ENCODE data around the gene SRGAP3.

SRGAP3 gene

DNA sequence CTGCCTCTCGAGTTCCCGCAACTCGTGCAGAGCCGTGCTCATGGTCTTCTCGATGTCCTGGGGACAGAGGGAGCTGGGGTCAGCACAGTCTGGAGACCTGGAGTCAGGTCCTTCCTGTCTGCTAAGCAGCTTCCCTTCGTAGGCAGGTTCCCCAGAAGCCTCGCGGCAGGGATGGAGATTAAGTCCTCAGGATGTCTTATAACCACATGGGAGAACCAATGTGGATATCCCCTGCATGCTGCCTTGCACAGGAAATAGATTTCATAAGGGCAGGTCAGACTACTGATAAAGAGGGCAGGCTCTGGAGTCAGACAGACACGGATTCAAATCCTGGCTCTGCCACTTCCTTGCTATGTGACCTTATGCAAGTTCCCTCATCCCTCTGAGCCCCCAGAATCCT lies 263.6 kb downstream of the SRGAP3 start:
- Histone ChIP-seq H3K4me3 (no peak overlapping the region), H3K36me3 (no peaks in the 10 kb centered on the region), H3K4me1 (peaks cover 15% of the 10 kb centered on the region), H3K27ac (no peak overlapping the region), H3K4me2 (no peak overlapping the region), H3K9me3 (no peaks in the 10 kb centered on the region), H3K27me3 (no peaks in the 10 kb centered on the region), H4K20me1 (no peaks in the 10 kb centered on the region), H3K9ac (no peak overlapping the region)
- TF ChIP-seq Cebpa-rat (IDR thresholded peaks at IDR 0.05): no peak

DNA sequence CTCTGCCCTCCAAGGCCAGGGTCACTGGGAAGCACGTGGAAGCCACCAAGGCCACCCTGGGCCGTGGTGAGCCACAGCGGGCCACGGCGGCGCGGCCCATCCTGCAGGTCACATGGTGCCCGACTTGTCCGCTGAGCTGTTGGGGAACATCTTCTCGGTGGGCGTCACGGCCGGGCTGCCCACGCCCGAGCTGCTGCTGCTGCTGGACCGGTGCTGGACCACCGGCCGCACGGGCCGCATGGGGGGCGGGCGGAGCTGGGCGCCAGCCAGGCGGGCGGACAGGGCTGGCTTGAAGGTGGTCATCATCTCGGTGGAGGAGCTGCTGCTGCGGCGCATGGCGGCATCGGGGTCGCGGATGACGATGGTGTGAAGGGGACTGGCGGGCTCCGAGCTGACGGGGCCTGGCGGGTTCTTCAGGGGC lies 264.0 kb downstream of the SRGAP3 start:
- no peak overlapping the region for H3K27ac ChIP-seq
- H4K20me1 ChIP-seq: no peaks in the 10 kb centered on the region
- no peak for TF ChIP-seq Cebpa-rat (IDR thresholded peaks at IDR 0.05)
- H3K27me3 ChIP-seq: no peaks in the 10 kb centered on the region
- H3K9me3 ChIP-seq: no peaks in the 10 kb centered on the region
- H3K4me3 ChIP-seq: no peak overlapping the region
- H3K4me1 ChIP-seq: peaks cover 15% of the 10 kb centered on the region
- H3K36me3 ChIP-seq: no peaks in the 10 kb centered on the region
- no peak overlapping the region for H3K4me2 ChIP-seq
- no peak overlapping the region for H3K9ac ChIP-seq

DNA sequence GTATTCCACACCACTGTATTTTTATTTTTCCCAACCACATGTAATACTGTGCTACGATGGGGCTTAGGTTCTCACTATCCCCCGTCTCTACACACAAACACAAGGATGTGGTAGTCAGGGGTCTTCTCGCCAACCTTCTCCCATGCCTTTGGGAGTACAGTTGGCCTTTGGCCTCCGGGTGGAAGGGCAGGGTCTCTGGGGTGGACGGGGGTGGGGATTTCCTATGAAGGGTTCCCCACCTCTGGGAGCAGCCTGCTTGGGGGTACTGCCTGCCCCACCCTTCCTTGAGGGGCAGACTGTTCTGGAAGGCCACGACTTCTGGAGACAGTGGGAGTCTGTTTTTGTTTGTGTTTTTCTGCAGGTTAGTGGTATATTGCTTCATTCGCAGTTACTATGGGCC lies 264.9 kb downstream of the SRGAP3 start:
- Histone ChIP-seq H3K4me2 (no peak overlapping the region), H3K9ac (no peak overlapping the region), H3K36me3 (no peaks in the 10 kb centered on the region), H4K20me1 (no peaks in the 10 kb centered on the region), H3K9me3 (no peaks in the 10 kb centered on the region), H3K4me1 (peaks cover 13% of the 10 kb centered on the region; the same call in 1 of the 2 replicates), H3K27me3 (no peaks in the 10 kb centered on the region), H3K27ac (no peak overlapping the region), H3K4me3 (no peak overlapping the region)
- no peak for TF ChIP-seq Cebpa-rat (IDR thresholded peaks at IDR 0.05)

DNA sequence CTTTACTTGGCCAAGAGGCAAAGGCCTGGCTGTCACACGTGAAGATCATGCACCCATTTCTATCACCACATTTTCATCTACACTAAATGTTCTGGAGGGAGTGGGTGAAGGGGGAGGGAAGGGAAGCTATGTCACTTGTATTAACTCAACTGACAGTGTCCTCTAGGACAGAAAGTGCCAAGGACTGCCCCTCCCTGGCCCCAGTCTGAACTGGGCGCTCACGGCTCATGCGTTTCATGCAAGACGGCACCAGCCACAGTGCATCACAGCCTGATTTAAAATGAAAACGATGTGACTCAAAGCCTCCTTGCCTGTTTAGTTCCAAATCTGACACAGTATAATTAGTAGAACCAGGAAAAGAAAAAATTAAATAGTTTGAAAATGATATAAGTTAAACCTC lies 265.4 kb downstream of the SRGAP3 start:
- H3K27me3 ChIP-seq: no peaks in the 10 kb centered on the region
- H3K4me1 ChIP-seq: peaks cover 13% of the 10 kb centered on the region; the same call in 1 of the 2 replicates
- no peak overlapping the region for H3K4me2 ChIP-seq
- no peak for TF ChIP-seq Cebpa-rat (IDR thresholded peaks at IDR 0.05)
- H3K4me3 ChIP-seq: no peak overlapping the region
- no peak overlapping the region for H3K27ac ChIP-seq
- no peaks in the 10 kb centered on the region for H3K9me3 ChIP-seq
- no peak overlapping the region for H3K9ac ChIP-seq
- no peaks in the 10 kb centered on the region for H3K36me3 ChIP-seq
- H4K20me1 ChIP-seq: no peaks in the 10 kb centered on the region

DNA sequence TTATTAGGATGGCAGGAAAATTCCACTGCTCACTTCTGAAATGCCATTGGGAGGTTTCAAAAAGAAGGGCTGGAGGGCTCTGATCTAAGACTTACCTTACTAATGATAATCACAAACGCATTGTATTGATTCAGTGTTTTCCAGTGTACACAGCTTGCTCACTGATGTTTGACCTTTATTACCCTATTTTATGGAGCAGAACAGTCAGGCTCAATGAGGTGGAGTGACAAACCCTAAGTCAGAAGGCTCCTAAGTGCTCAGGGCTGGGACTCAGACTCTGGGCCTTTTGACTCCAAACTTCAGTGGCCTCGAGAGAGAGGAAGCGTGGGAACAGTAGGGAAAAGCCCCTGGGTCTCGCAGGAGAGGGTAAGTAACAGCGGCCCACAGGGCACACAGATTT lies 265.9 kb downstream of the SRGAP3 start:
- Histone ChIP-seq H3K9ac (no peak overlapping the region), H3K27me3 (no peaks in the 10 kb centered on the region), H3K4me3 (no peak overlapping the region), H3K36me3 (no peaks in the 10 kb centered on the region), H3K4me2 (no peak overlapping the region), H3K4me1 (peaks cover 13% of the 10 kb centered on the region; the same call in 1 of the 2 replicates), H4K20me1 (no peaks in the 10 kb centered on the region), H3K9me3 (no peaks in the 10 kb centered on the region), H3K27ac (no peak overlapping the region)
- TF ChIP-seq Cebpa-rat (IDR thresholded peaks at IDR 0.05): no peak

DNA sequence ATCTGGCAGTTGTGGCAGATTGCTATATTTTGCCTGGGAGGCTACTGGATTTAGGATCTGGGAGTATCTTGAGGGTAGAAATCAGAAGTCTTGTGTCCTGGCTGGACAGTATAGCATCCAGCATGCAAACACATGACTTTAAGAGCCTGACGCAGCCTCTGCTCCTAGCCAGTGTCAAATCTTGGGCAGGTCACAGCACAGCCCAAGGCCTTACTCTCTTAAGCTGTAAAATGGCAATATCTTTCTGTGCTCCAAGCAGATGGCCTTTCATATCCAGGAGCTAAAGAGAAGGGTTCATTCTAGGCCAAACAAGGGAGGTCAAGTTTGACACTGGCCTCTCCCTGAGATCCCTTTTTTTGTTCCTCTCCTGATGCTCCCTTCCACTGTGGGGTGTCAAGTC lies 266.4 kb downstream of the SRGAP3 start:
- Histone ChIP-seq H3K36me3 (no peaks in the 10 kb centered on the region), H3K9ac (no peak overlapping the region), H3K9me3 (no peaks in the 10 kb centered on the region), H3K27me3 (no peaks in the 10 kb centered on the region), H3K4me3 (no peak overlapping the region), H3K4me2 (no peak overlapping the region), H4K20me1 (no peaks in the 10 kb centered on the region), H3K27ac (no peak overlapping the region), H3K4me1 (peaks cover 13% of the 10 kb centered on the region; the same call in 1 of the 2 replicates)
- TF ChIP-seq Cebpa-rat (IDR thresholded peaks at IDR 0.05): no peak

DNA sequence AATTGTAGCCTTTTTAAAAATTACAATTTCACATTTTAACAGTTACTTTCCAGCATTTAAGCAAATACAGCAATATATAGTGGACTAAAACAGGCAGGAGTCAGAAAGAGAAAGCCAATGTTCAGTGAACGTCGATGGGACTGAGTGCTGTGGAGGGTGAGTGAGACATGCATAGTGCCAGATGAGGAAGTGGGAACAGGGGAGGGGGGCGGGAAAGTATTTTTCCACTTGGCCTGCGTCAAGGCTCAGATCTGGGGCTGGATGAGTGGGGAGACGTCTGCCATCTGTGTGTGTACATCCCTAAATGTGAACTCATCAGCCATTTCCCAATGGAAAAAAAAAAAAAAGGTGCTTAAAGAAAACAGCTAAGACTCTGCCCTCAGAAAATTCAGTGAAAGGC lies 266.9 kb downstream of the SRGAP3 start:
- H3K9ac ChIP-seq: no peak overlapping the region
- TF ChIP-seq Cebpa-rat (IDR thresholded peaks at IDR 0.05): no peak
- H3K4me3 ChIP-seq: no peak overlapping the region
- H3K27me3 ChIP-seq: no peaks in the 10 kb centered on the region
- H3K9me3 ChIP-seq: no peaks in the 10 kb centered on the region
- H4K20me1 ChIP-seq: no peaks in the 10 kb centered on the region
- H3K4me2 ChIP-seq: no peak overlapping the region
- peaks cover 13% of the 10 kb centered on the region; the same call in 1 of the 2 replicates for H3K4me1 ChIP-seq
- H3K27ac ChIP-seq: no peak overlapping the region
- no peaks in the 10 kb centered on the region for H3K36me3 ChIP-seq

DNA sequence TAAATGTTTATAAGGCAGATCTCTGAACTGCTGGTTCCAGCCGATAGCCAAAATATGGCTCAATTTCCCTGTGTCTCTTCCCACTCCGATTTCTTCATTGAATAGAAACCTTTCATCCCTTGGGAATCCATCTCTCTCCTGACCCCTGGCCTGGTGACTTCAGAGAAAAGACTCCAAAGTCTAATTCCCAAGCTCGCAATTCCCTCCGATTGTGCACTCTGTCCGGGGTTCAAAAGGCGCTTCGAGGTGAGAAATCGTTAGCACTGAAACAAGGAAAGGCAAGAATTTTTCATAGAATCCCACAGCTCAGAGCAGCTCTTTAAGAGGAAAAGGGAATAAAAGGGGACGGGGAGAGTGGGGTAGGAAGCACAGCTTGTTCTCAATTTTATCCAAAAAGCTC lies 267.7 kb downstream of the SRGAP3 start:
- Histone ChIP-seq H3K27ac (no peak overlapping the region), H3K4me3 (no peak overlapping the region), H3K9me3 (no peaks in the 10 kb centered on the region), H3K27me3 (no peaks in the 10 kb centered on the region), H4K20me1 (no peaks in the 10 kb centered on the region), H3K36me3 (no peaks in the 10 kb centered on the region), H3K9ac (no peak overlapping the region), H3K4me1 (peaks cover 13% of the 10 kb centered on the region; the same call in 1 of the 2 replicates), H3K4me2 (no peak overlapping the region)
- no peak for TF ChIP-seq Cebpa-rat (IDR thresholded peaks at IDR 0.05)

DNA sequence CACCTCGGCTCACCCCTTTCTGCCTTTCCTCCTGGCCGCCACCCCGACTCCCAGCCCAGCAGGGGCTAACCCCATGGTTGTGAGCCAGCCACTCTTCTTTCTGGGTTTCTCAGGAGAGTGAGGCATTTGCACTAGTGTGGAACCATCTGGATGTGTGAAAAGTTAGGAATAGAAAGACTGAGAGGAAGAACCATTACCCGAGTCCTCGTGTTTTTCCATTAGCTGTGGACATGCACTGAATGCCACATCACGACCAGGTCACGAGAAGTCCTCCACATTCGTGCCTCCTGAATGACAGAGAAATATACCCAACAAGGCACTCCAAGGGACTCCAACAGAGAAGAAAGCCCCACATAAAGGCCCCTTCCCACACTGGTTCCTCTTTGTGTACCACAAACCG lies 268.1 kb downstream of the SRGAP3 start:
- Histone ChIP-seq H3K36me3 (no peaks in the 10 kb centered on the region), H3K4me1 (peaks cover 13% of the 10 kb centered on the region; the same call in 1 of the 2 replicates), H3K4me2 (no peak overlapping the region), H3K4me3 (no peak overlapping the region), H3K9me3 (no peaks in the 10 kb centered on the region), H4K20me1 (no peaks in the 10 kb centered on the region), H3K27ac (no peak overlapping the region), H3K9ac (no peak overlapping the region), H3K27me3 (no peaks in the 10 kb centered on the region)
- TF ChIP-seq Cebpa-rat (IDR thresholded peaks at IDR 0.05): no peak

DNA sequence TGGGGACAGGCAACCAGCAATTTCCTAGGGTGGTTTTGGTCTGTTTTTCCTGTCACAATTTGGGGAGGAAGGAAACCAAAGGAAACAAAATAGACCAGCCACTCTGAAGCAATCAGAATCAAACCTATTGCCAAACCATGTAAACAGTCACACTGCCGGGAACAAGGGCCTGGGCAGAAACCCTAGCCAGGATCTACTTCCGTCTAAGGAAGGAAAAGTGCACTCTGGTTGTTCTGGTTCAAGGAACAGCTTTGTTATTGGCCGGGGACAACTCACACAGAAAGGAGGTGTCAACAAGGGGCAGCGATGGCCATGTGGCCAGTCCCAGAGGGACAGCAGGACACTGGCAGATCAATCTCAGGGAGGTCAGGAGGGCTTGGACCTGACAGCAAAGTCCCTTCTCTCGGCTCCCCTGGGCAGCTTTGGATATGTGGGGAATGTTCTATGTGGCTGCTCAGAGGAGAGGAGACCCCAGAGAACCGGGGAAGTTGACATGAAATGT lies 268.6 kb downstream of the SRGAP3 start:
- TF ChIP-seq Cebpa-rat (IDR thresholded peaks at IDR 0.05): no peak
- H3K27ac ChIP-seq: no peak overlapping the region

DNA sequence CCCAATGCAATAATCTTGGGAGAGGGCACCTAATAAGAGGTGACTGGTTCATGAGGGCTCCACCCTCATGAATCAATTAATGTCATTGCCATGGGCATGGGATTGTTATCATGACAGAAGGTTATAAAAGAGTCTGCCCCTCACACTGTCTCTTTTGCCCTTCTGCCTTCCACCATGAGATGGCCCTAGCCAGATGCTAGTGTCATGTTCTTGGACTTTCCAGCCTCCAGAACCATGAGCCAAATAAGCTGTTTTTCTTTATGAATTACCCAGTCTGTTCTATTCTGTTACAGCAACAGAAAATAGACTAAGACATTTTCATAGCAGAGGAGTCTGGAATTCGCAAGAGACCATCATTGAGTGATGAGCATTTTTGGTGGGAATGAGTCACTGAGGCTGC lies 270.2 kb downstream of the SRGAP3 start:
- Histone ChIP-seq H4K20me1 (no peaks in the 10 kb centered on the region), H3K9ac (no peak overlapping the region), H3K4me1 (peaks cover 13% of the 10 kb centered on the region; the same call in 1 of the 2 replicates), H3K36me3 (no peaks in the 10 kb centered on the region), H3K27me3 (no peaks in the 10 kb centered on the region), H3K4me2 (no peak overlapping the region), H3K9me3 (no peaks in the 10 kb centered on the region), H3K27ac (no peak overlapping the region), H3K4me3 (no peak overlapping the region)
- no peak for TF ChIP-seq Cebpa-rat (IDR thresholded peaks at IDR 0.05)

More for the DNA sequence above, 268.6 kb downstream of the SRGAP3 start:
- Histone ChIP-seq H3K36me3 (no peaks in the 10 kb centered on the region), H3K27me3 (no peaks in the 10 kb centered on the region), H3K4me2 (no peak overlapping the region), H3K4me1 (peaks cover 13% of the 10 kb centered on the region; the same call in 1 of the 2 replicates), H3K9ac (no peak overlapping the region), H4K20me1 (no peaks in the 10 kb centered on the region), H3K4me3 (no peak overlapping the region), H3K9me3 (no peaks in the 10 kb centered on the region)

All from BLaER1 (cell line).